ENCODE results near the gene STT3A.

The STT3A gene

GRCh38 chr11:125670172-125670571 is 77.5 kb downstream of the STT3A start:
- no peak for DNase-seq

GRCh38 chr11:125671561-125671960 is 78.9 kb downstream of the STT3A start:
- no peak for DNase-seq

Data from suppressor macrophage treated with lipopolysaccharide for 4 hours (primary cell).